ENCODE measurements around the gene EME1.

DNA sequence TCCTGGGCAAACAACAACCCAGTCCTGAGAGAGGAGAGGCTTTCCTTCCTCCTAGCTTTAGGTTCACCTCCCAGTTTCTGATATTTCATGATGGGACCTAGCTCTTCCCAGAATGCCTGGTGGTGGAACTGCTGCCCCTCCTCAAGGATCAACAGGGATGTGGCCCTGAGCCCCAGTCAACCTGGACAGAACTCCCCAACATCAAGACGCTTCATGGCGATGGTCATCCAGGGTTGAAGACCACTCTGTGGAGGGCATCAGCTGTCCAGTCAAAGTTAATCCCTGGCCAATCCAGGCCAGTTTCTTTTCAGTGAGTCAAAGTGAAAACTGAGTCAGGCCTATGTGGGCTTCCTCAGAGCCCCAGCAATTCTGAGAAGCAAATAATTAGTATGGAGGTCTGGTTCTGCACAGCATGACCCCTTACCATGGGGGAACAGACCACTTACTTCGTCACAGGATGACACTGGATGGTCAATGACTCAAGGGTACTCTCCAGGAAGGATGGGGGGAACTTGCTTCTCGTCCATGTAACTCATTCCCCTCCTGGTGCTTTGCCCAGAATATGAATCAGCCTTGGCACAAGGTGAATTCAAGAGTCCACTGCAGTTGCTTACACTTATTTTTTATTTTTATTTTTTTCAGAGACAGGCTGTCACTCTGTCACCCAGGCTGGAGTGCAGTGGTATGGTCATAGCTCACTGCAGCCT lies 41.8 kb upstream of the EME1 start:
- TF ChIP-seq ZFP3 (CRISPR knock-in tag; IDR thresholded peaks at IDR 0.05) (no peak), RARB (CRISPR knock-in tag; IDR thresholded peaks at IDR 0.05) (no peak), PPARA (CRISPR knock-in tag; IDR thresholded peaks at IDR 0.05; ENCODE audit: borderline replicate concordance) (no peak), SNAI2 (CRISPR knock-in tag; IDR thresholded peaks at IDR 0.05) (no peak), ZNF8 (CRISPR knock-in tag; IDR thresholded peaks at IDR 0.05) (no peak), ZFP30 (CRISPR knock-in tag; IDR thresholded peaks at IDR 0.05) (no peak), OSR1 (CRISPR knock-in tag; IDR thresholded peaks at IDR 0.05) (no peak), ZC3H10 (CRISPR knock-in tag; IDR thresholded peaks at IDR 0.05) (no peak), ZNF70 (CRISPR knock-in tag; IDR thresholded peaks at IDR 0.05) (no peak), BACH2 (CRISPR knock-in tag; IDR thresholded peaks at IDR 0.05; ENCODE audit: borderline replicate concordance) (no peak), ARNTL (CRISPR knock-in tag; IDR thresholded peaks at IDR 0.05; ENCODE audit: borderline replicate concordance, low read depth) (no peak), POU6F1 (CRISPR knock-in tag; IDR thresholded peaks at IDR 0.05; ENCODE audit: borderline replicate concordance, low read depth) (no peak)
- TF ChIP-seq, protein P1, sequence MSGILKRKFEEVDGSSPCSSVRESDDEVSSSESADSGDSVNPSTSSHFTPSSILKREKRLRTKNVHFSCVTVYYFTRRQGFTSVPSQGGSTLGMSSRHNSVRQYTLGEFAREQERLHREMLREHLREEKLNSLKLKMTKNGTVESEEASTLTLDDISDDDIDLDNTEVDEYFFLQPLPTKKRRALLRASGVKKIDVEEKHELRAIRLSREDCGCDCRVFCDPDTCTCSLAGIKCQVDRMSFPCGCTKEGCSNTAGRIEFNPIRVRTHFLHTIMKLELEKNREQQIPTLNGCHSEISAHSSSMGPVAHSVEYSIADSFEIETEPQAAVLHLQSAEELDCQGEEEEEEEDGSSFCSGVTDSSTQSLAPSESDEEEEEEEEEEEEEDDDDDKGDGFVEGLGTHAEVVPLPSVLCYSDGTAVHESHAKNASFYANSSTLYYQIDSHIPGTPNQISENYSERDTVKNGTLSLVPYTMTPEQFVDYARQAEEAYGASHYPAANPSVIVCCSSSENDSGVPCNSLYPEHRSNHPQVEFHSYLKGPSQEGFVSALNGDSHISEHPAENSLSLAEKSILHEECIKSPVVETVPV (CRISPR knock-in tag; IDR thresholded peaks at IDR 0.05): no peak
- TF ChIP-seq, protein P2, sequence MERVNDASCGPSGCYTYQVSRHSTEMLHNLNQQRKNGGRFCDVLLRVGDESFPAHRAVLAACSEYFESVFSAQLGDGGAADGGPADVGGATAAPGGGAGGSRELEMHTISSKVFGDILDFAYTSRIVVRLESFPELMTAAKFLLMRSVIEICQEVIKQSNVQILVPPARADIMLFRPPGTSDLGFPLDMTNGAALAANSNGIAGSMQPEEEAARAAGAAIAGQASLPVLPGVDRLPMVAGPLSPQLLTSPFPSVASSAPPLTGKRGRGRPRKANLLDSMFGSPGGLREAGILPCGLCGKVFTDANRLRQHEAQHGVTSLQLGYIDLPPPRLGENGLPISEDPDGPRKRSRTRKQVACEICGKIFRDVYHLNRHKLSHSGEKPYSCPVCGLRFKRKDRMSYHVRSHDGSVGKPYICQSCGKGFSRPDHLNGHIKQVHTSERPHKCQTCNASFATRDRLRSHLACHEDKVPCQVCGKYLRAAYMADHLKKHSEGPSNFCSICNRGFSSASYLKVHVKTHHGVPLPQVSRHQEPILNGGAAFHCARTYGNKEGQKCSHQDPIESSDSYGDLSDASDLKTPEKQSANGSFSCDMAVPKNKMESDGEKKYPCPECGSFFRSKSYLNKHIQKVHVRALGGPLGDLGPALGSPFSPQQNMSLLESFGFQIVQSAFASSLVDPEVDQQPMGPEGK (CRISPR knock-in tag; IDR thresholded peaks at IDR 0.05; ENCODE audit: borderline replicate concordance): no peak
